ENCODE results near the gene EIF4E2.

The EIF4E2 gene

GRCh38 chr2:232575404-232575746 is 24.9 kb downstream of the EIF4E2 start:
- no peak for TF ChIP-seq ZNF274 (IDR thresholded peaks at IDR 0.05; ENCODE audit: low read depth, low read length)
- H3K4me3 ChIP-seq (ENCODE audit: low read length) = no peak overlapping the region

GRCh38 chr2:232576995-232577394 is 26.5 kb downstream of the EIF4E2 start:
- TF ChIP-seq ZNF274 (IDR thresholded peaks at IDR 0.05; ENCODE audit: low read depth, low read length) = no peak
- H3K4me3 ChIP-seq (ENCODE audit: low read length) = no peak overlapping the region

GRCh38 chr2:232577841-232578240 is 27.4 kb downstream of the EIF4E2 start:
- no peak for TF ChIP-seq ZNF274 (IDR thresholded peaks at IDR 0.05; ENCODE audit: low read depth, low read length)
- H3K4me3 ChIP-seq (ENCODE audit: low read length) = no peak overlapping the region

- TF ChIP-seq ZNF274 (IDR thresholded peaks at IDR 0.05; ENCODE audit: low read depth, low read length) = no peak
- H3K4me3 ChIP-seq (ENCODE audit: low read length) = no peak overlapping the region
Observed at GRCh38 chr2:232578626-232579025, 28.1 kb downstream of the EIF4E2 start.

GRCh38 chr2:232580648-232580981 is 30.1 kb downstream of the EIF4E2 start:
- no peak overlapping the region for H3K4me3 ChIP-seq (ENCODE audit: low read length)
- no peak for TF ChIP-seq ZNF274 (IDR thresholded peaks at IDR 0.05; ENCODE audit: low read depth, low read length)

- no peak for TF ChIP-seq ZNF274 (IDR thresholded peaks at IDR 0.05; ENCODE audit: low read depth, low read length)
- no peak overlapping the region for H3K4me3 ChIP-seq (ENCODE audit: low read length)
Observed at GRCh38 chr2:232581725-232582124, 31.2 kb downstream of the EIF4E2 start.

GRCh38 chr2:232584238-232584637 is 33.7 kb downstream of the EIF4E2 start:
- no peak for TF ChIP-seq ZNF274 (IDR thresholded peaks at IDR 0.05; ENCODE audit: low read depth, low read length)
- H3K4me3 ChIP-seq (ENCODE audit: low read length) = no peak overlapping the region

GRCh38 chr2:232586943-232587505 is 36.5 kb downstream of the EIF4E2 start:
- TF ChIP-seq ZNF274 (IDR thresholded peaks at IDR 0.05; ENCODE audit: low read depth, low read length) = no peak
- no peak overlapping the region for H3K4me3 ChIP-seq (ENCODE audit: low read length)

- no peak for TF ChIP-seq ZNF274 (IDR thresholded peaks at IDR 0.05; ENCODE audit: low read depth, low read length)
- H3K4me3 ChIP-seq (ENCODE audit: low read length) = no peak overlapping the region
Observed at GRCh38 chr2:232587512-232587911, 37.0 kb downstream of the EIF4E2 start.

- H3K4me3 ChIP-seq (ENCODE audit: low read length) = no peak overlapping the region
- no peak for TF ChIP-seq ZNF274 (IDR thresholded peaks at IDR 0.05; ENCODE audit: low read depth, low read length)
Observed at GRCh38 chr2:232588031-232588430, 37.5 kb downstream of the EIF4E2 start.

GRCh38 chr2:232588680-232589585 is 38.4 kb downstream of the EIF4E2 start:
- no peak for TF ChIP-seq ZNF274 (IDR thresholded peaks at IDR 0.05; ENCODE audit: low read depth, low read length)
- H3K4me3 ChIP-seq (ENCODE audit: low read length) = no peak overlapping the region

GRCh38 chr2:232592772-232593395 is 42.4 kb downstream of the EIF4E2 start:
- TF ChIP-seq ZNF274 (IDR thresholded peaks at IDR 0.05; ENCODE audit: low read depth, low read length) = no peak

GRCh38 chr2:232593982-232594381 is 43.5 kb downstream of the EIF4E2 start:
- no peak overlapping the region for H3K4me3 ChIP-seq (ENCODE audit: low read length)
- TF ChIP-seq ZNF274 (IDR thresholded peaks at IDR 0.05; ENCODE audit: low read depth, low read length) = no peak

More at GRCh38 chr2:232592772-232593395, 42.4 kb downstream of the EIF4E2 start:
- no peak overlapping the region for H3K4me3 ChIP-seq (ENCODE audit: low read length)

GRCh38 chr2:232597362-232598079 is 47.0 kb downstream of the EIF4E2 start:
- TF ChIP-seq ZNF274 (IDR thresholded peaks at IDR 0.05; ENCODE audit: low read depth, low read length) = no peak
- no peak overlapping the region for H3K4me3 ChIP-seq (ENCODE audit: low read length)
